ENCODE measurements around the gene KIAA1755. TPM values are rescaled to one million over a fixed set of nuclear protein-coding genes. Genes with fewer than 3 reads are reported as not detected.

KIAA1755 gene
- total and polyA plus RNA-seq, 10 donors: 0.51 to 7.3 (median 4.7) TPM

DNA sequence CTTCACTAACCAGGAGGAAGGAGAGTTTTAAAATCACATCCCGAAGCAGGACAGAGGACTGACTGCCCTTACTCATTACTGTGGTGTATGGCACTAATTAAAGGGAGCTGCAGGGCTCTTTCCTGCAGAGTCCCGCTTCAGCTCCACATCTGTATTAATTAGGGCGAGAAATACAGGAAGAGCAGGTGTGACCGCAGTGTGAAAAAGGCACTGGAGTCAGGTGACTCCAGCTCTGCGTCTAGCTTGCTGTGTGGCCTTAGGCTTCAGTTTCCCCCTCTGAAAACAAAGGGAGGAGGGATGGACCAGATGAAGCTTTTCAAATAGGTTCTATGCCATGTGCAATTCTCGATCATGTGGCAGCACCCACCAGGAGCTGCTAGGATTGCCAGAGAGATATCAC, 34.0 kb downstream of the KIAA1755 start:
- Histone ChIP-seq H3K27ac (no peak overlapping the region), H3K4me3 (no peak overlapping the region), H3K4me1 (peaks cover 0 to 17% (median 3%) of the 10 kb centered on the region in 6 donors), H3K36me3 (no peaks in the 10 kb centered on the region), H3K9me3 (no peaks in the 10 kb centered on the region), H3K27me3 (replicated peaks in 1 of 7) (peaks cover 0 to 17% (median 0%) of the 10 kb centered on the region in 7 donors)
- intact Hi-C loops (cut with DNase I; ENCODE audit: low total_unique reads): no loop called here
- DNase-seq: peak; percentile 2
- no peak for TF ChIP-seq POLR2AphosphoS5 (IDR thresholded peaks at IDR 0.05)
- TF ChIP-seq POLR2A (IDR thresholded peaks at IDR 0.05): no peak
- TF ChIP-seq CTCF (IDR thresholded peaks at IDR 0.05 in 8 of 11, conservative IDR thresholded peaks at IDR 0.05 in 3 of 11): no peak
- WGBS, 5 donors: 71 to 84% (median 76%) methylated on average over 6 of the region's 6 CpGs

DNA sequence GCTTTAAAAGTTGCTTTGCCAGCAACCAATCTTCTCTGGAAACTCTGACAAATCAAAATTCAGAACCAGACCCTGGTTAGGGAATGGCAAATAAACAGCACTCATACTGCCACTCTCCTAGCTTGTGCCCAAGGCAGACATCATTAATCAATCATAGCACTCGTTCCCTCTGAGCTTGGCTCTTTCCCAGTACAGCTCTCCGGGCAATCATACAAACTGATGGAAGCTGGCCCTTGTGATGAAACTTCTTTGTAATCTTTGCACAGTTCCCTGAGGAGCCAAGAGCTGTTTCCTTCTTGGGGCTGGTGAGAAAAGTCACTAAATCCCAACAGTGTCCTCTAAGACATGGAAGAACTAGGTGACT, 34.7 kb downstream of the KIAA1755 start:
- Histone ChIP-seq H3K9me3 (no peaks in the 10 kb centered on the region), H3K36me3 (no peaks in the 10 kb centered on the region), H3K27ac (no peak overlapping the region), H3K4me1 (peaks cover 0 to 17% (median 3%) of the 10 kb centered on the region in 6 donors), H3K4me3 (no peak overlapping the region), H3K27me3 (replicated peaks in 1 of 7) (peaks cover 0 to 12% (median 0%) of the 10 kb centered on the region in 7 donors)
- intact Hi-C loops (cut with DNase I; ENCODE audit: low total_unique reads): no loop called here
- TF ChIP-seq POLR2A (IDR thresholded peaks at IDR 0.05): no peak
- no peak for TF ChIP-seq CTCF (IDR thresholded peaks at IDR 0.05 in 8 of 11, conservative IDR thresholded peaks at IDR 0.05 in 3 of 11)
- no peak for TF ChIP-seq POLR2AphosphoS5 (IDR thresholded peaks at IDR 0.05)
- no peak for DNase-seq
- WGBS, 5 donors: 70 to 92% (median 73%) methylated on average over 2 of the region's 2 CpGs

DNA sequence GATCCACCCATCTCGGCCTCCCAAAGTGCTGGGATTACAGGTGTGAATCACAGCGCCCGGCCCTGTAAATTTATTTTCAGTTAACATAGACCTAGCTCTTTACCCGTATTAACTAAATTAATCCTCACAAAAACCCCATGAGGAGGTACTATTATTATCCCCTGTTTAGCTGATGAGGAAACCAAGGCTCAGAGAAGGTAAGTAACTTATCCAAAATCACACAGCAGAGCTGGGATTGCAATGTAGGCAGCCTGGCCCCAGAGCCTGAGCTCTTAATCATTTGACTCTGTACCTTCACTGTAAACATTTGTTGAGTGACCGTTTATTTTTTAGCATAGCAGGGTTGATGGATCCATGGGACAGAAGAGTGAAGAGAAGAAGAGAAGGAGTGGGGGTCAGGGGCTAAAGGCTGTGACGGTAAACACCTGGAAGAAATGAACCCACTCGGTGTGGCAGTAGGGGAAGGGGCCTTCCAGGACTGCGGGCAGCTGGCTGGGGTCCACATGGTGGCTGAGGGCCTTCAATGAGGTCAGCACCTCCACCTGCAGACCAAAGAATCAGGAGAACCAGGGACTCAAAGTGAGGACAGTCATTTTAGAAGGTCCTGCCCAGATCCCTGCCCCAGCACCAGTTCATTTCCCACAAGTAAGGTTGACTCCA, 35.2 kb downstream of the KIAA1755 start:
- Histone ChIP-seq H3K4me3 (no peak overlapping the region), H3K27ac (no peak overlapping the region), H3K9me3 (no peaks in the 10 kb centered on the region), H3K36me3 (no peaks in the 10 kb centered on the region), H3K27me3 (replicated peaks in 1 of 7) (peaks cover 0 to 7% (median 0%) of the 10 kb centered on the region in 7 donors), H3K4me1 (peaks cover 0 to 19% (median 6%) of the 10 kb centered on the region in 6 donors)
- DNase-seq: peak; percentile 36
- WGBS, 5 donors: 82 to 91% (median 86%) methylated on average over 8 of the region's 8 CpGs
- intact Hi-C loops (cut with DNase I; ENCODE audit: low total_unique reads): no loop called here
- TF ChIP-seq CTCF (IDR thresholded peaks at IDR 0.05 in 8 of 11, conservative IDR thresholded peaks at IDR 0.05 in 3 of 11): no peak
- TF ChIP-seq POLR2AphosphoS5 (IDR thresholded peaks at IDR 0.05): no peak
- TF ChIP-seq POLR2A (IDR thresholded peaks at IDR 0.05): no peak

GRCh38 chr20:38224531-38224930, 36.0 kb downstream of the KIAA1755 start:
- Histone ChIP-seq H3K9me3 (no peaks in the 10 kb centered on the region), H3K4me3 (no peak overlapping the region), H3K27me3 (replicated peaks in 1 of 7) (no peaks in the 10 kb centered on the region), H3K4me1 (peaks cover 0 to 19% (median 6%) of the 10 kb centered on the region in 6 donors), H3K36me3 (no peaks in the 10 kb centered on the region), H3K27ac (no peak overlapping the region)
- DNase-seq: peak; percentile 34
- WGBS, 5 donors: 41 to 61% (median 54%) methylated on average over 10 of the region's 10 CpGs
- intact Hi-C loops (cut with DNase I; ENCODE audit: low total_unique reads): loop anchor here (5.0 kb wide), 3 partner anchors 152 to 662 kb away; no protein-coding TSS in a partner anchor
- TF ChIP-seq POLR2AphosphoS5 (IDR thresholded peaks at IDR 0.05) (no peak), CTCF (IDR thresholded peaks at IDR 0.05 in 8 of 11, conservative IDR thresholded peaks at IDR 0.05 in 3 of 11) (no peak), POLR2A (IDR thresholded peaks at IDR 0.05) (no peak)

Measured in spleen (tissue), 11 donors.